ENCODE results near the gene NSMF.

GRCh38 chr9:137397675-137398423 is 61.3 kb downstream of the NSMF start:
- TF ChIP-seq EP300 (IDR thresholded peaks at IDR 0.05; ENCODE audit: borderline replicate concordance in 1 of 2, control insufficient read depth in 1 of 2, low read depth in 2 of 2, low read length in 2 of 2) (no peak), ETV6 (conservative IDR thresholded peaks at IDR 0.05 in 1 of 2, IDR thresholded peaks at IDR 0.05 in 1 of 2; ENCODE audit: borderline replicate concordance in 1 of 2, low read depth in 1 of 2) (no peak), TAF1 (IDR thresholded peaks at IDR 0.05; ENCODE audit: borderline replicate concordance, low read depth, low read length) (no peak), RAD21 (IDR thresholded peaks at IDR 0.05; ENCODE audit: insufficient read depth, low read depth, low read length) (no peak), MXI1 (IDR thresholded peaks at IDR 0.05; ENCODE audit: low read depth, low read length) (no peak), POLR2A (IDR thresholded peaks at IDR 0.05; ENCODE audit: low read depth, low read length) (no peak), USF2 (IDR thresholded peaks at IDR 0.05; ENCODE audit: borderline replicate concordance, low read depth, low read length) (no peak), ATF2 (IDR thresholded peaks at IDR 0.05; ENCODE audit: low read length) (no peak), REST (IDR thresholded peaks at IDR 0.05; ENCODE audit: low read depth, low read length) (no peak), RFX5 (IDR thresholded peaks at IDR 0.05; ENCODE audit: low read depth, low read length) (no peak), NFYB (IDR thresholded peaks at IDR 0.05; ENCODE audit: insufficient read depth, low read depth, low read length) (no peak), TARDBP (IDR thresholded peaks at IDR 0.05; ENCODE audit: borderline replicate concordance) (no peak), CTCF (IDR thresholded peaks at IDR 0.05 in 2 of 3, conservative IDR thresholded peaks at IDR 0.05 in 1 of 3; ENCODE audit: control insufficient read depth in 2 of 3, extremely low read depth in 1 of 3, insufficient read depth in 1 of 3, low read depth in 3 of 3, low read length in 3 of 3) (no peak), RAD51 (IDR thresholded peaks at IDR 0.05) (no peak)
